Ovary (tissue), 9 donors: ENCODE data around the gene PITPNC1. TPM values are rescaled to one million over a fixed set of nuclear protein-coding genes. Genes with fewer than 3 reads are reported as not detected.

Source experiments
- DNase-seq, 5 donors: peaks; one replicate each; pipeline ENCODE4 v3.0.0-alpha.2; 2019 to 2020
- H3K27ac ChIP-seq, 2 donors: fragments of 200-600 bp; one replicate each; pipeline versions ENCODE4 v1.5.1 to v1.8.0; 2019 to 2022
- H3K27me3 ChIP-seq: fragments of 200-600 bp; one replicate; pipeline ENCODE4 v1.8.0; 2022
- H3K36me3 ChIP-seq: fragments of 200-600 bp; sonication (generic); one replicate; pipeline ENCODE4 v1.5.1; 2019
- H3K4me1 ChIP-seq: one replicate; pipeline ENCODE4 v1.8.1; 2013; ENCODE audit warnings: mild to moderate bottlenecking, moderate library complexity; ENCODE audit not compliant: insufficient read depth
- H3K4me3 ChIP-seq: fragments of 200-600 bp; sonication (generic); one replicate; pipeline ENCODE4 v1.5.1; 2017
- H3K9me3 ChIP-seq, 2 donors: fragments of 200-600 bp in 1 of 2; sonication (generic) in 1 of 2; one replicate each; pipeline versions ENCODE4 v1.5.1 to v1.8.1; 2013 to 2019; ENCODE audit warnings: mild to moderate bottlenecking in 1 of 2, moderate library complexity in 1 of 2
- EP300 ChIP-seq: sonication (generic); formaldehyde crosslinking; IDR thresholded peaks from one replicate; pipeline ENCODE4 v1.6.1; 2017; ENCODE audit warnings: antibody characterized with exemption
- POLR2A ChIP-seq: fragments of 450-650 bp; IDR thresholded peaks from one replicate; pipeline ENCODE4 v1.6.1; 2017; ENCODE audit warnings: antibody characterized with exemption, mild to moderate bottlenecking, moderate library complexity
- WGBS, 3 donors: extraction: QIAGEN DNeasy Blood & Tissue Kit in 1 of 3; methylation state at CpG; one replicate each; pipeline versions ENCODE4 v1.1.5 to v1.1.7; 2013 to 2017; 5-methylcytosine and 5-hydroxymethylcytosine counted together
- intact Hi-C, 4 donors: fragments of 100-400 bp; cut with DNase I; formaldehyde crosslinking; loops; one replicate each; pipeline versions ENCODE4 v1.11.0 to v1.15.1; 2022 to 2023
- polyA plus RNA-seq, 2 donors: library from polyadenylated mRNA; stranded (reverse); fragments of 200-250 nt in 1 of 2; fragments of 350-450 nt in 1 of 2; fragmentation: Illumina TruSeq in 1 of 2; extraction: RNeasy Lipid Tissue Mini Kit (QIAGEN cat#74804) in 1 of 2; gene quantifications; one replicate each; pipeline ENCODE4 v1.2.3, GENCODE V29; 2013 to 2014
- total RNA-seq, 7 donors: library from RNA; depleted of rRNA in 2 of 7; stranded (reverse); fragments of >200 nt in 2 of 7; fragmentation: NEBNext Ultra II Directional in 3 of 7; extraction: Animal tissue kit (Norgen Biotek cat#: 25700) in 3 of 7; gene quantifications; one replicate each; pipeline versions ENCODE4 v1.1.0 to v1.2.4, GENCODE V29; 2016 to 2023
- TF ChIP-seq, protein P1 (sequence below), 3 donors: fragments of 450-650 bp in 2 of 3; fragments of 200-600 bp in 1 of 3; IDR thresholded peaks; one replicate each; pipeline versions ENCODE4 v1.5.1 to v1.8.0; 2016 to 2022; ENCODE audit warnings: antibody characterized with exemption in 3 of 3, mild to moderate bottlenecking in 1 of 3
- donor health status: DM: no; HTN: no; CAD: no; lungs with moderate emphysema.
- donor health status: DM: no; HTN: no; CAD: no.
- donor health status: Bipolar disorder and iron deficiency.
- donor health status: DM: yes; HTN: yes; CAD: no.
- donor health status: DM: no; HTN: no; CAD: no.
- donor health status: DM: yes; HTN: yes; CAD: no.

The PITPNC1 gene
- total and polyA plus RNA-seq, 9 donors = 14.9 to 40.9 (median 23.8) TPM

- no peak for DNase-seq
- no peaks in the 10 kb centered on the region for H3K27me3 ChIP-seq
- intact Hi-C loops = no loop called here
- no peak overlapping the region for H3K4me3 ChIP-seq
- no peak overlapping the region for H3K27ac ChIP-seq
- no peaks in the 10 kb centered on the region for H3K9me3 ChIP-seq
- H3K4me1 ChIP-seq = peaks cover 2% of the 10 kb centered on the region
- no peaks in the 10 kb centered on the region for H3K36me3 ChIP-seq
- TF ChIP-seq POLR2A (no peak), EP300 (no peak)
- TF ChIP-seq, protein P1, sequence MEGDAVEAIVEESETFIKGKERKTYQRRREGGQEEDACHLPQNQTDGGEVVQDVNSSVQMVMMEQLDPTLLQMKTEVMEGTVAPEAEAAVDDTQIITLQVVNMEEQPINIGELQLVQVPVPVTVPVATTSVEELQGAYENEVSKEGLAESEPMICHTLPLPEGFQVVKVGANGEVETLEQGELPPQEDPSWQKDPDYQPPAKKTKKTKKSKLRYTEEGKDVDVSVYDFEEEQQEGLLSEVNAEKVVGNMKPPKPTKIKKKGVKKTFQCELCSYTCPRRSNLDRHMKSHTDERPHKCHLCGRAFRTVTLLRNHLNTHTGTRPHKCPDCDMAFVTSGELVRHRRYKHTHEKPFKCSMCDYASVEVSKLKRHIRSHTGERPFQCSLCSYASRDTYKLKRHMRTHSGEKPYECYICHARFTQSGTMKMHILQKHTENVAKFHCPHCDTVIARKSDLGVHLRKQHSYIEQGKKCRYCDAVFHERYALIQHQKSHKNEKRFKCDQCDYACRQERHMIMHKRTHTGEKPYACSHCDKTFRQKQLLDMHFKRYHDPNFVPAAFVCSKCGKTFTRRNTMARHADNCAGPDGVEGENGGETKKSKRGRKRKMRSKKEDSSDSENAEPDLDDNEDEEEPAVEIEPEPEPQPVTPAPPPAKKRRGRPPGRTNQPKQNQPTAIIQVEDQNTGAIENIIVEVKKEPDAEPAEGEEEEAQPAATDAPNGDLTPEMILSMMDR (IDR thresholded peaks at IDR 0.05) = no peak
- WGBS, 3 donors = 49 to 67% (median 63%) methylated on average over 2 of the region's 2 CpGs
These were observed 289.6 kb downstream of the PITPNC1 start for GRCh38 chr17:67666710-67667109.

DNA sequence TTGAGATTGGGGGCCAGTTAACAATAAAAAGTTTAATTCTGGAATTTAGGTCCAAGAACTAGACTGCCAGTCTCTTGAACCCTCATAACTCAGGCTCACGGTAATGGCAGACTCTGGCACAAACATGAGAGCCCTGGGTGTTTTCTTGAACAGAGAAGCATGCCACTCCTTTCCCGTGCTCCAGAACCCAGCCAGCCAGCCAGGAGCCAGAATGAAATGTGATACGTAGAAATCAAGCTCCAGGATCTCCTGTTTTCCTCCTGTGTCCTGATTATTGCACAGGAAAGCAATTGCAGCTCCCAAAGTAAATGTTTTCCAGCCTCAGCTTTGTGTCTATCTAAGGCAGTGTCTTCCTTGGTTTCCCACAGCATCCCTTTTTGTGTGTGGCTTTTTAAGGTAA, 294.4 kb downstream of the PITPNC1 start:
- peaks cover 2% of the 10 kb centered on the region for H3K4me1 ChIP-seq
- intact Hi-C loops = no loop called here
- H3K36me3 ChIP-seq = no peaks in the 10 kb centered on the region
- DNase-seq = no peak
- WGBS, 3 donors = 20 to 33% (median 26%) methylated on average over 3 of the region's 3 CpGs
- H3K27ac ChIP-seq = no peak overlapping the region
- no peaks in the 10 kb centered on the region for H3K27me3 ChIP-seq
- H3K9me3 ChIP-seq = no peaks in the 10 kb centered on the region
- TF ChIP-seq POLR2A (no peak), EP300 (no peak)
- TF ChIP-seq, protein P1 (IDR thresholded peaks at IDR 0.05) = no peak
- H3K4me3 ChIP-seq = no peak overlapping the region

GRCh38 chr17:67672592-67673335, 295.7 kb downstream of the PITPNC1 start:
- H3K36me3 ChIP-seq = no peaks in the 10 kb centered on the region
- WGBS, 3 donors = 84 to 88% (median 85%) methylated on average over 10 of the region's 10 CpGs
- TF ChIP-seq, protein P1 (IDR thresholded peaks at IDR 0.05) = no peak
- TF ChIP-seq EP300 (no peak), POLR2A (no peak)
- H3K4me3 ChIP-seq = no peak overlapping the region
- H3K27ac ChIP-seq = no peak overlapping the region
- H3K9me3 ChIP-seq = no peaks in the 10 kb centered on the region
- no peak for DNase-seq
- intact Hi-C loops = no loop called here
- H3K27me3 ChIP-seq = no peaks in the 10 kb centered on the region
- peaks cover 2% of the 10 kb centered on the region for H3K4me1 ChIP-seq

DNA sequence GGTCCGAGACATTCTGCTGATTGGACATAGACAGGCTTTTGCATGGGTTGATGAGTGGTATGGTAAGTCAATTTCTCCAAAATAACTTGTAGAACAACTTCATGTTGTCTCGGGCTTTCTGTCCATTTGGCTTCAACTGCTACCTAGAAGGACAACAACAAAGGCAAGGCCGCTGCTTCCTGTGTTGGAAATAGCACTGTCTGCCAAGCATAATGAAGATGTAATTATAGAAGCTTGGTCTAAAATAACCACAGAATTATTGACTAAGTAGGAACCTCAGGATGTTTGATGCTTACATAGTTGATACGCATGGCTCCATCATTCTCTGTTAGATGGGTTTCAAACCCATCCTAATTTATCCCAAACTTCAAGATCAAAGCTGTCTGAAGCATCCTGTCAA, 298.4 kb downstream of the PITPNC1 start:
- DNase-seq = no peak
- Histone ChIP-seq H3K36me3 (no peaks in the 10 kb centered on the region), H3K27ac (no peak overlapping the region), H3K9me3 (no peaks in the 10 kb centered on the region), H3K4me1 (peaks cover 2% of the 10 kb centered on the region), H3K4me3 (no peak overlapping the region), H3K27me3 (no peaks in the 10 kb centered on the region)
- WGBS, 3 donors = 84 to 94% (median 86%) methylated on average over 4 of the region's 4 CpGs
- intact Hi-C loops = no loop called here
- no peak for TF ChIP-seq POLR2A
- no peak for TF ChIP-seq EP300
- TF ChIP-seq, protein P1 (IDR thresholded peaks at IDR 0.05) = no peak
